Karpas-422 (cell line): ENCODE results near the gene PRKG1. TPM values are rescaled to one million over a fixed set of nuclear protein-coding genes. Genes with fewer than 3 reads are reported as not detected.
"Not testable (repeated sequence)": the region's sequence is repeated elsewhere in the genome, so short reads cannot be mapped to it uniquely, and the experiment has no call there.

Experiments used
- DNase-seq: peaks from one replicate; pipeline ENCODE4 v3.0.0-alpha.2; 2015
- H2AFZ ChIP-seq: fragments of 200-600 bp; sonication (generic); 2 replicates; pipeline ENCODE4 v1.6.1; 2014; ENCODE audit warnings: antibody characterized with exemption, low read length, mixed read lengths
- H3K27ac ChIP-seq: fragments of 200-600 bp; sonication (generic); 2 replicates; pipeline ENCODE4 v1.5.1; 2014; ENCODE audit warnings: mild to moderate bottlenecking, low read length, moderate library complexity
- H3K27me3 ChIP-seq: fragments of 200-600 bp; sonication (generic); 2 replicates; pipeline ENCODE4 v1.6.1; 2014; ENCODE audit warnings: low read length, mixed read lengths
- H3K36me3 ChIP-seq: fragments of 200-600 bp; sonication (generic); 2 replicates; pipeline ENCODE4 v1.6.1; 2014; ENCODE audit warnings: low read length, mixed read lengths; ENCODE audit not compliant: insufficient read depth
- H3K4me1 ChIP-seq: fragments of 200-600 bp; sonication (generic); 2 replicates; pipeline ENCODE4 v1.6.1; 2014; ENCODE audit warnings: mild to moderate bottlenecking, low read length, mixed read lengths
- H3K4me2 ChIP-seq: fragments of 200-600 bp; sonication (generic); 2 replicates; pipeline ENCODE4 v1.6.1; 2014; ENCODE audit warnings: low read length, low read depth, mild to moderate bottlenecking; ENCODE audit not compliant: poor library complexity, severe bottlenecking
- H3K4me3 ChIP-seq: fragments of 200-600 bp; sonication (generic); 2 replicates; pipeline ENCODE4 v1.5.1; 2014; ENCODE audit warnings: mild to moderate bottlenecking, antibody characterized with exemption, low read length, mixed read lengths
- H3K79me2 ChIP-seq: fragments of 200-600 bp; sonication (generic); 2 replicates; pipeline ENCODE4 v1.6.1; 2014; ENCODE audit warnings: mild to moderate bottlenecking, low read length, mixed read lengths
- H3K9ac ChIP-seq: fragments of 200-600 bp; sonication (generic); 2 replicates; pipeline ENCODE4 v1.6.0; 2014; ENCODE audit warnings: low read length
- H3K9me2 ChIP-seq: fragments of 200-600 bp; sonication (generic), shearing (Covaris generic); replicated peaks from 2 replicates; pipeline ENCODE4 v1.6.0; 2014; ENCODE audit warnings: mild to moderate bottlenecking, low read length, moderate library complexity; ENCODE audit not compliant: insufficient read depth
- H3K9me3 ChIP-seq: fragments of 300-700, 200-600 bp; sonication (generic); 2 replicates; pipeline ENCODE4 v1.6.1; 2014; ENCODE audit warnings: low read length, mixed read lengths
- H4K20me1 ChIP-seq: fragments of 200-600 bp; sonication (generic); 2 replicates; pipeline ENCODE4 v1.6.1; 2014; ENCODE audit warnings: mild to moderate bottlenecking, antibody characterized with exemption, low read length, low read depth; ENCODE audit not compliant: insufficient read depth
- total RNA-seq: library from RNA; depleted of rRNA; stranded (reverse); fragments of >200 nt; shearing (Covaris generic); gene quantifications from 2 replicates; pipeline ENCODE4 v1.2.3, GENCODE V29; 2014; ENCODE audit warnings: low replicate concordance

The PRKG1 gene
- total RNA-seq, 1 experiment from 2014 or later: not detected

DNA sequence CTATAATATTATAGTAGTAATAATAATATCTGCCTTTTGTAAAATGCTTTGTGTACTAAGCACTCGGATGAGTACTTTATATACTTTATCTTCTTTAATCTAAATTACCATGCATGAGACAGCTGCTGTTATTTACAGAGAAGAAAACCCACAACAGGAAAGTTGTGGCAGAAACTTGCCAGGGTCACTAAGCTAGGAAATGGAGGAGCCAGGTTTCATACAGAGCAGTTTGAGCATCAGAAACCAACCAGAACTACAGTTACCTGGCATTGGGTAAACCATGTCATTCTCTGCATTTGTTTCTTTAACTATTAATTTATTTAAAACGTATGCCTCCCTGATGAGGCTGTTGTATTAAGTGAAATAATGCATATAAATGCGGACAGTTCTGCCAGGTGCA lies 495.2 kb downstream of the PRKG1 start:
- H3K36me3 ChIP-seq: no peaks in the 10 kb centered on the region

DNA sequence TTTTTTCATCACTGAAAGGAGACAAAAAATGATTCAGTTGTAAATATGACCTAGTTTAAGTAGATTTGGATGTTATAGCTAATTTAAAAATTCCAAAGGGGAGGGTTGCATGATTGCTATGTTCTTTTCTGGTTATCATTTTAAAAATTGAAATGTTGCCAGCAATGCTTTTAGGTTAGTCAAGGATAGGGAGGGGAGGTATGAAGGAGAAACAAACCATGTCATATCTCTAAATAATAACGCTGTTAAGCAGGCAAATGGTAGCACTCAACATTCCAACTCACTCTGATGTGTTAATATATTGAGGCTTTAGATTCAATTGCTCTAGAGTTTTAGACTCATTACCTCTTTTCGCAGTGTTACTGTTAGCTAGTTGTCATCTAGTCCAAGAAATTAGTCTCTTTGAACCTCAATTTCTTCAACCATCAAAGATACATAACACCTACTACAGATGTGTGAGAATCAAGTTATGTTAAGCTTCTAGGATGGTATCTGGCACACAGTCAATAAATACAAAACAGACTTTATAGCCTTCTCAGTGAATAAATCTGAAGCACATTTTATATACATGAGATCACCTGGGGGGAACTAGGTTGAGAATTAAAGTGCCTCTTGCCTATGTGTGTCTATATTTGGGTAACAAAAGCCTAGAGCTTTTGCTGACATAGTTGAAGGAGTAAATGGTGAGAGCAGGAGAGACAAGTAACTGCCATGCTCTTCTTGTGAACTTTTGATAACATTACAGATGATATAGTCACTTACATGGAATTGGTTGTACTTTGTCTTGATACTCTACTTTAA lies 500.2 kb downstream of the PRKG1 start:
- no peak for DNase-seq

More for the DNA sequence above, 495.2 kb downstream of the PRKG1 start:
- Histone ChIP-seq H3K27ac (no peak overlapping the region), H3K9me3 (no peaks in the 10 kb centered on the region), H3K4me1 (no peaks in the 10 kb centered on the region), H3K9me2 (no peaks in the 10 kb centered on the region), H2AFZ (no peak overlapping the region), H3K4me2 (no peak overlapping the region), H3K4me3 (no peak overlapping the region), H3K27me3 (no peaks in the 10 kb centered on the region), H3K9ac (no peak overlapping the region), H4K20me1 (no peaks in the 10 kb centered on the region), H3K79me2 (no peaks in the 10 kb centered on the region)
- DNase-seq: no peak

DNA sequence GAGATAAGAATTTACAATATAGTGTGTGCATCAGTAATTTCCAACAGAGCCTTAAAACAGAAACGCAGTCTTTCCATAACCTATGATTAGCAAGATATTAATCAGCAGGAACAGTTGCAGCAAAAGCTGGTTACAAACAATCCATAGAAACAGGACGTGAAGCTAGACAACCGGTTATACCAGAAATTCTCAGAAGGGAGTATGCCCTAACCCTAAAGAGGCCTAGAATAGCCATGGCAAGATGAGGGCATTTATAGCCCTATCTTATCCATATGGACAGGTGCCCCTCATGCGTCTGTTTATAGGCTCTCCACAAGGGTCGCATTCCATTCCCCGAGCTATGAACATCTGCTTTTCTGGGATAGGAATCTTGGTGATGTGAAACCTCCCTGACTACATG lies 506.9 kb downstream of the PRKG1 start:
- H2AFZ ChIP-seq, H3K79me2 ChIP-seq, H4K20me1 ChIP-seq, H3K27me3 ChIP-seq, H3K4me1 ChIP-seq, DNase-seq, H3K9me3 ChIP-seq, H3K36me3 ChIP-seq, H3K9me2 ChIP-seq, H3K27ac ChIP-seq, H3K4me2 ChIP-seq, H3K4me3 ChIP-seq, H3K9ac ChIP-seq: not testable (repeated sequence)

More for the DNA sequence above, 500.2 kb downstream of the PRKG1 start:
- no peaks in the 10 kb centered on the region for H3K36me3 ChIP-seq
- H3K4me2 ChIP-seq: no peak overlapping the region
- no peak overlapping the region for H3K4me3 ChIP-seq
- H2AFZ ChIP-seq: no peak overlapping the region
- H4K20me1 ChIP-seq: no peaks in the 10 kb centered on the region
- no peak overlapping the region for H3K27ac ChIP-seq
- no peak overlapping the region for H3K9ac ChIP-seq
- H3K9me2 ChIP-seq: no peaks in the 10 kb centered on the region
- H3K79me2 ChIP-seq: no peaks in the 10 kb centered on the region
- H3K4me1 ChIP-seq: no peaks in the 10 kb centered on the region
- peaks cover 3% of the 10 kb centered on the region; the same call in 1 of the 2 replicates for H3K9me3 ChIP-seq
- no peaks in the 10 kb centered on the region for H3K27me3 ChIP-seq

DNA sequence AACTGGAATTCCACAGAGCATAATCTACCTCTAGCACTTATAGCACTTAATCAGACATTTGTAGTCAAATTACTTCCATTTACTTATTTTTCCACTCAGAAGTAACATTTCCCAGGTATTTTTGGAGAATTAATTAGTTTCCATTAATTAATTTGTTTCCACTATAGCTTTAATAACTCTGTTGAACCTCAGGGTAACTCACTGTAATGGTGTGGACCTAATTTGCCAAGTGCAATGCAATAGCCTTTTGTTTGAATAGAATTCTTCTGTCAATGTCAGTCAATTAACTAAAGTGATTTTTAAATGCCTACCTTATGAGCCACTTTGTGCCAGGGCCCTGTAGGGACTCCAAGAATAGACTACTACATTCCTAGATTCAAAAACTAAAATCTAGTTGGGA lies 509.7 kb downstream of the PRKG1 start:
- Histone ChIP-seq H3K36me3 (no peaks in the 10 kb centered on the region), H3K4me2 (no peak overlapping the region), H3K79me2 (no peaks in the 10 kb centered on the region), H2AFZ (no peak overlapping the region), H3K27ac (no peak overlapping the region), H3K9me3 (peaks cover 11% of the 10 kb centered on the region; the same call in 1 of the 2 replicates), H3K9me2 (no peaks in the 10 kb centered on the region), H3K4me1 (no peaks in the 10 kb centered on the region), H3K27me3 (no peaks in the 10 kb centered on the region), H3K4me3 (no peak overlapping the region), H3K9ac (no peak overlapping the region), H4K20me1 (no peaks in the 10 kb centered on the region)
- DNase-seq: no peak

DNA sequence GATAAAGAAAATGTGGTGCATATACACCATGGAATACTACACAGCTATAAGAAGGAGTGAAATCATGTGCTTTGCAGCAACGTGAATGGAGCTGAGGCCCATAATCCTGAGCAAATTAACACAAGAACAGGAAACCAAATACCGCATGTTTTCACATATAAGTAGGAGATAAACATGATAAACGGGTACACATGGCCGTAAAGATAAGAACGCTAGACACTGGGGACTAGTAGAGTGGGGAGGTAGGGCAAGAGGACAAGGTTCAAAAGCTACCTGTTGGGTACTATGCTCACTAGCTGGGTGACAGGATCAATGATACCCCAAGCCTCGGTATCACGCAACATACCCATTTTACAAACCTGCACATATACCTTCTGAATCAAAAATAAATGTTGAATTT lies 511.5 kb downstream of the PRKG1 start:
- no peak overlapping the region for H3K27ac ChIP-seq
- no peak overlapping the region for H3K9ac ChIP-seq
- no peaks in the 10 kb centered on the region for H3K36me3 ChIP-seq
- H3K4me2 ChIP-seq: no peak overlapping the region
- no peak overlapping the region for H3K4me3 ChIP-seq
- no peaks in the 10 kb centered on the region for H3K4me1 ChIP-seq
- H3K27me3 ChIP-seq: no peaks in the 10 kb centered on the region
- H4K20me1 ChIP-seq: no peaks in the 10 kb centered on the region
- DNase-seq: no peak
- no peaks in the 10 kb centered on the region for H3K9me2 ChIP-seq
- H3K9me3 ChIP-seq: peaks cover 5% of the 10 kb centered on the region; the same call in 1 of the 2 replicates
- H2AFZ ChIP-seq: no peak overlapping the region
- H3K79me2 ChIP-seq: no peaks in the 10 kb centered on the region

DNA sequence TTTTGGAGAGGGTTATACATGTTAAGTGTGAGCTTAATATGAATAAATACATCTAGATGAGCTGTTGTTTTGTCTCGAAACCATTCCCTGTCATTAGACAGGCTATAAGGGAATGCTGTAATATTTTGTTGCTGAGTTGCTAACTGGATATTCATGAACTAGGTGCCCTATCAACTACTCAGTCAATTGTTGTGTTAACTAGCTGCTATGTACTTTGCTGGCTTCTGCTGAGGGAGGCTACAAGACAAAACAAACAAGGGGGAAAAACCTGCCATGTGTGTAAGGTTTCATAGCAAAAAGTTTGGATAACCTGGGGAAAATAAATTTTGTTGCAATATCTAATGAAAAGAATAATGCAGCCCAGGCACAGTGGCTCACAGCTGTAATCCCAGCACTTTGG lies 514.7 kb downstream of the PRKG1 start:
- Histone ChIP-seq H3K27me3 (no peaks in the 10 kb centered on the region), H3K9me3 (peaks cover 5% of the 10 kb centered on the region; the same call in 1 of the 2 replicates), H2AFZ (no peak overlapping the region), H3K36me3 (no peaks in the 10 kb centered on the region), H3K9me2 (no peaks in the 10 kb centered on the region), H3K27ac (no peak overlapping the region), H3K4me3 (no peak overlapping the region), H3K9ac (no peak overlapping the region), H3K4me2 (no peak overlapping the region), H4K20me1 (no peaks in the 10 kb centered on the region), H3K79me2 (no peaks in the 10 kb centered on the region), H3K4me1 (no peaks in the 10 kb centered on the region)
- DNase-seq: no peak

DNA sequence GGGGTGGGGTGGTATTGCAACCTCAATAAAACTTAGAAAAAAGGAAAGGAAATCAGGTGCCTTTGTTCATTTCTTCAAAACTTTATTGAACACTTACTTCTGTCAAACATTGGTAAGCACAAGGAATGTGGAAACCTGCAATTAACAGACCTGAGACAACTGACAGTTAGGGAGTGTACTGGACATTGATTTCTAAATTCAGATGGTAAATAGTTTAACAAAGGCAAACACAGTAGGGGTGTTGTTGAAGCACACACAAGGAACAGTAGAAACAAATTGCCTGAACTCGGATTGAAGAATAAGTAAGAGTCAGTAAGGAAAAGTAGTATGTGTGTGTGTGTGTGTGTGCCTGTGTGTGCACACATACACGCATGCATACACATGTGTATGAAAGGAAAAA lies 516.5 kb downstream of the PRKG1 start:
- H3K9me2 ChIP-seq: no peaks in the 10 kb centered on the region
- H3K9ac ChIP-seq: no peak overlapping the region
- DNase-seq: no peak
- no peaks in the 10 kb centered on the region for H3K27me3 ChIP-seq
- no peak overlapping the region for H3K4me3 ChIP-seq
- no peak overlapping the region for H2AFZ ChIP-seq
- H3K4me2 ChIP-seq: no peak overlapping the region
- H3K4me1 ChIP-seq: no peaks in the 10 kb centered on the region
- H4K20me1 ChIP-seq: no peaks in the 10 kb centered on the region
- H3K27ac ChIP-seq: no peak overlapping the region
- H3K9me3 ChIP-seq: peaks cover 5% of the 10 kb centered on the region; the same call in 1 of the 2 replicates
- no peaks in the 10 kb centered on the region for H3K79me2 ChIP-seq
- H3K36me3 ChIP-seq: no peaks in the 10 kb centered on the region

DNA sequence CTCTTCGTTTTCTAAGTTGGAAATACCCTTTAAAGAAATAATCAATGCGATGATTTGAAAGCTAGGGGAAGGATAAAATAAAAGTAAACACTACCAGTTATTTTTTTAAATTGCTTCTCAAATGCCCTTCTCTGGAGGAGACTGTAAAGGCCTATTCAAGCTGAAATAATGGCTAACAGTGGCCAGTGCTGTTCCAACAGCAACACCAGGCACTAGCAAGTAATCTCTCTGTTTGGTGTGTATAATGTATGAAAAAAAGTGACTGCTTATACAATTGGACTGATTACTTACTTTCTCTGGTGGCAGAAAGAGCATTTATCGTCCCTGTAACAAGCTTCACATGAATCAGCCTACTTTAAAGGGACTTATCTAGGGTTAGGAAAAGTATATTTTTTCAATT lies 522.4 kb downstream of the PRKG1 start:
- Histone ChIP-seq H3K9me2 (no peaks in the 10 kb centered on the region), H3K27me3 (no peaks in the 10 kb centered on the region), H3K4me3 (no peak overlapping the region), H3K27ac (no peak overlapping the region), H3K9me3 (no peaks in the 10 kb centered on the region; the same call in 1 of the 2 replicates), H2AFZ (no peak overlapping the region), H3K79me2 (no peaks in the 10 kb centered on the region), H4K20me1 (no peaks in the 10 kb centered on the region), H3K4me2 (no peak overlapping the region), H3K9ac (no peak overlapping the region), H3K4me1 (no peaks in the 10 kb centered on the region), H3K36me3 (no peaks in the 10 kb centered on the region)
- no peak for DNase-seq
